NT2/D1 (cell line): Measurements from ENCODE around the gene KLK15.

ENCODE experiments used
- DNase-seq: peaks from one replicate; pipeline ENCODE4 v3.0.0-alpha.2; 2011; ENCODE audit warnings: low read depth, low spot score
- H3K27me3 ChIP-seq: 2 replicates; pipeline ENCODE4 v1.6.0; 2011; ENCODE audit warnings: mild to moderate bottlenecking; ENCODE audit not compliant: insufficient read length, insufficient read depth
- H3K36me3 ChIP-seq: 2 replicates; pipeline ENCODE4 v1.6.1; 2011; ENCODE audit warnings: mild to moderate bottlenecking, low read length, mixed read lengths; ENCODE audit not compliant: insufficient read depth, insufficient read length
- H3K4me1 ChIP-seq: 2 replicates; pipeline ENCODE4 v1.5.1; 2011; ENCODE audit not compliant: insufficient read depth, insufficient read length
- H3K4me3 ChIP-seq: 2 replicates; pipeline ENCODE4 v1.5.1; 2011; ENCODE audit warnings: low read depth; ENCODE audit not compliant: insufficient read length
- H3K9ac ChIP-seq: 2 replicates; pipeline ENCODE4 v1.6.0; 2011; ENCODE audit warnings: low read depth; ENCODE audit not compliant: insufficient read length
- H3K9me3 ChIP-seq: 2 replicates; pipeline ENCODE4 v1.5.1; 2011; ENCODE audit warnings: mild to moderate bottlenecking, low read length; ENCODE audit not compliant: insufficient read depth
- SUZ12 ChIP-seq: IDR thresholded peaks from 2 replicates; pipeline ENCODE4 v1.6.1; 2011; ENCODE audit not compliant: insufficient read length, insufficient read depth; ENCODE audit errors: extremely low read depth
- YY1 ChIP-seq: IDR thresholded peaks from 2 replicates; pipeline ENCODE4 v1.6.1; 2011; ENCODE audit not compliant: insufficient read length, insufficient read depth
- ZNF274 ChIP-seq: IDR thresholded peaks from 2 replicates; pipeline ENCODE4 v1.6.1; 2011; ENCODE audit warnings: mild to moderate bottlenecking, low read depth, low read length

KLK15 gene

GRCh38 chr19:50874211-50874610 is 40.8 kb upstream of the KLK15 start:
- H3K4me3 ChIP-seq, result no peak overlapping the region
- TF ChIP-seq ZNF274 (no peak), YY1 (no peak), SUZ12 (no peak)
- H3K27me3 ChIP-seq, result peaks cover 5% of the 10 kb centered on the region

GRCh38 chr19:50873056-50873455 is 39.7 kb upstream of the KLK15 start, which contains the start of gene KLK2:
Gene KLK2 (plus strand): TSS chr19:50873439. CDS start chr19:50873474, 35 bp downstream.
- DNase-seq, result no peak
- TF ChIP-seq YY1, result no peak
- TF ChIP-seq SUZ12, result no peak
- no peak for TF ChIP-seq ZNF274
- Histone ChIP-seq H3K4me1 (peaks cover 5% of the 10 kb centered on the region), H3K9ac (no peak within 1 kb of the TSS), H3K27me3 (peaks cover 5% of the 10 kb centered on the region), H3K9me3 (no peaks in the 10 kb centered on the region), H3K4me3 (no peak within 1 kb of the TSS), H3K36me3 (no peaks in the 10 kb centered on the region)

More at GRCh38 chr19:50874211-50874610, 40.8 kb upstream of the KLK15 start:
- Histone ChIP-seq H3K4me1 (peaks cover 5% of the 10 kb centered on the region), H3K36me3 (no peaks in the 10 kb centered on the region), H3K9me3 (no peaks in the 10 kb centered on the region), H3K9ac (no peak overlapping the region)
- DNase-seq, result no peak

DNA sequence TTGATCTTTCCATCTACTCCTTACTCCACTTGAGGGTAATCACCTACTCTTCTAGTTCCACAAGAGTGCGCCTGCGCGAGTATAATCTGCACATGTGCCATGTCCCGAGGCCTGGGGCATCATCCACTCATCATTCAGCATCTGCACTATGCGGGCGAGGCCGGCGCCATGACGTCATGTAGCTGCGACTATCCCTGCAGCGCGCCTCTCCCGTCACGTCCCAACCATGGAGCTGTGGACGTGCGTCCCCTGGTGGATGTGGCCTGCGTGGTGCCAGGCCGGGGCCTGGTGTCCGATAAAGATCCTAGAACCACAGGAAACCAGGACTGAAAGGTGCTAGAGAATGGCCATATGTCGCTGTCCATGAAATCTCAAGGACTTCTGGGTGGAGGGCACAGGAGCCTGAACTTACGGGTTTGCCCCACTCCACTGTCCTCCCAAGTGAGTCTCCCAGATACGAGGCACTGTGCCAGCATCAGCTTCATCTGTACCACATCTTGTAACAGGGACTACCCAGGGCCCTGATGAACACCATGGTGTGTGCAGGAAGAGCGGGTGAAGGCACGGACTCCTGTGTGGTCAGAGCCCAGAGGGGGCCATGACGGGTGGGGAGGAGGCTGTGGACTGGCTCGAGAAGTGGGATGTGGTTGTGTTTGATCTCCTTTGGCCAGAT is 37.2 kb upstream of the KLK15 start:
- Histone ChIP-seq H3K9me3 (no peaks in the 10 kb centered on the region), H3K36me3 (no peaks in the 10 kb centered on the region), H3K27me3 (peaks cover 2% of the 10 kb centered on the region), H3K9ac (no peak overlapping the region), H3K4me1 (peaks cover 3% of the 10 kb centered on the region), H3K4me3 (no peak overlapping the region)
- TF ChIP-seq ZNF274 (no peak), YY1 (no peak), SUZ12 (no peak)
- no peak for DNase-seq

DNA sequence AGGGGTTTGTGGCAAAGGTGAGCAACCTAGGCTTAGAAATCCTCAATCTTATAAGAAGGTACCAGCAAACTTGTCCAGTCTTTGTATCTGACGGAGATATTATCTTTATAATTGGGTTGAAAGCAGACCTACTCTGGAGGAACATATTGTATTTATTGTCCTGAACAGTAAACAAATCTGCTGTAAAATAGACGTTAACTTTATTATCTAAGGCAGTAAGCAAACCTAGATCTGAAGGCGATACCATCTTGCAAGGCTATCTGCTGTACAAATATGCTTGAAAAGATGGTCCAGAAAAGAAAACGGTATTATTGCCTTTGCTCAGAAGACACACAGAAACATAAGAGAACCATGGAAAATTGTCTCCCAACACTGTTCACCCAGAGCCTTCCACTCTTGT is 36.1 kb upstream of the KLK15 start:
- no peak for TF ChIP-seq YY1
- H3K9me3 ChIP-seq, result no peaks in the 10 kb centered on the region
- peaks cover 3% of the 10 kb centered on the region for H3K4me1 ChIP-seq
- no peak overlapping the region for H3K9ac ChIP-seq
- no peaks in the 10 kb centered on the region for H3K36me3 ChIP-seq
- H3K4me3 ChIP-seq, result no peak overlapping the region
- no peak for DNase-seq
- H3K27me3 ChIP-seq, result peaks cover under 1% of the 10 kb centered on the region

DNA sequence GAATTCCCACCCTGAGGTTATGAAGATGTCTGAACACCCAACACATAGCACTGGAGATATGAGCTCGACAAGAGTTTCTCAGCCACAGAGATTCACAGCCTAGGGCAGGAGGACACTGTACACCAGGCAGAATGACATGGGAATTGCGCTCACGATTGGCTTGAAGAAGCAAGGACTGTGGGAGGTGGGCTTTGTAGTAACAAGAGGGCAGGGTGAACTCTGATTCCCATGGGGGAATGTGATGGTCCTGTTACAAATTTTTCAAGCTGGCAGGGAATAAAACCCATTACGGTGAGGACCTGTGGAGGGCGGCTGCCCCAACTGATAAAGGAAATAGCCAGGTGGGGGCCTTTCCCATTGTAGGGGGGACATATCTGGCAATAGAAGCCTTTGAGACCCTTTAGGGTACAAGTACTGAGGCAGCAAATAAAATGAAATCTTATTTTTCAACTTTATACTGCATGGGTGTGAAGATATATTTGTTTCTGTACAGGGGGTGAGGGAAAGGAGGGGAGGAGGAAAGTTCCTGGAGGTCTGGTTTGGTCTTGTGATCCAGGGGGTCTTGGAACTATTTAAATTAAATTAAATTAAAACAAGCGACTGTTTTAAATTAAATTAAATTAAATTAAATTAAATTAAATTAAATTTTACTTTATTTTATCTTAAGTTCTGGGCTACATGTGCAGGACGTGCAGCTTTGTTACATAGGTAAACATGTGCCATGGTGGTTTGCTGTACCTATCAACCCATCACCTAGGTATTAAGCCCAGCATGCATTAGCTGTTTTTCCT is 28.3 kb upstream of the KLK15 start:
- DNase-seq, result no peak
- no peaks in the 10 kb centered on the region for H3K4me1 ChIP-seq
- TF ChIP-seq ZNF274 (no peak), YY1 (no peak), SUZ12 (no peak)
- H3K4me3 ChIP-seq, result no peak overlapping the region
- no peaks in the 10 kb centered on the region for H3K36me3 ChIP-seq
- peaks cover 3% of the 10 kb centered on the region for H3K27me3 ChIP-seq
- no peak overlapping the region for H3K9ac ChIP-seq
- peaks cover 7% of the 10 kb centered on the region; the same call in 1 of the 2 replicates for H3K9me3 ChIP-seq

GRCh38 chr19:50861010-50861409 is 27.6 kb upstream of the KLK15 start:
- no peak overlapping the region for H3K9ac ChIP-seq
- TF ChIP-seq YY1, result no peak
- no peak for TF ChIP-seq SUZ12
- no peak for DNase-seq
- H3K27me3 ChIP-seq, result peaks cover 6% of the 10 kb centered on the region
- no peaks in the 10 kb centered on the region for H3K36me3 ChIP-seq
- no peak overlapping the region for H3K4me3 ChIP-seq
- H3K4me1 ChIP-seq, result no peaks in the 10 kb centered on the region
- peaks cover 7% of the 10 kb centered on the region; the same call in 1 of the 2 replicates for H3K9me3 ChIP-seq

- Histone ChIP-seq H3K4me3 (no peak overlapping the region), H3K4me1 (no peaks in the 10 kb centered on the region), H3K9me3 (peaks cover 7% of the 10 kb centered on the region; the same call in 1 of the 2 replicates), H3K27me3 (peaks cover 9% of the 10 kb centered on the region), H3K36me3 (no peaks in the 10 kb centered on the region), H3K9ac (no peak overlapping the region)
- TF ChIP-seq SUZ12, result no peak
- no peak for TF ChIP-seq ZNF274
- no peak for TF ChIP-seq YY1
- no peak for DNase-seq
These were observed 26.5 kb upstream of the KLK15 start for GRCh38 chr19:50859849-50860248.
